Activated B cell treated with CpG ODN at 0.5 μM for 24 hours (primary cell): ENCODE results near the gene ABL1. TPM values are rescaled to one million over a fixed set of nuclear protein-coding genes. Genes with fewer than 3 reads are reported as not detected.

ENCODE experiments used
- ATAC-seq: fragments of 200-7000 bp; cut with Tn5 transposase; one replicate; pipeline ENCODE4 v1.10.0; 2021; ENCODE audit warnings: low read depth, mild to moderate bottlenecking, moderate library complexity
- CTCF ChIA-PET: fragments of 350-600 bp; sonication (Branson Sonifier 250); formaldehyde crosslinking; loops from one replicate; lab custom pipeline; 2021; ENCODE audit warnings: antibody characterized with exemption; lab: Charles Lee
- POLR2A ChIA-PET: fragments of 350-600 bp; sonication (Branson Sonifier 250); formaldehyde crosslinking; loops from one replicate; lab custom pipeline; 2021; ENCODE audit warnings: antibody characterized with exemption; lab: Charles Lee
- DNase-seq: peaks from one replicate; pipeline ENCODE4 v3.0.0; 2022
- H3K27ac Mint-ChIP-seq: one replicate; pipeline ENCODE4 v1.8.0; 2020; ENCODE audit warnings: mixed read lengths
- H3K27me3 Mint-ChIP-seq: one replicate; pipeline ENCODE4 v1.8.0; 2021; ENCODE audit warnings: mixed read lengths
- H3K36me3 Mint-ChIP-seq: one replicate; pipeline ENCODE4 v1.8.0; 2021; ENCODE audit warnings: low read depth, mixed read lengths
- H3K4me1 Mint-ChIP-seq: one replicate; pipeline ENCODE4 v1.8.0; 2021; ENCODE audit warnings: mixed read lengths
- H3K4me3 Mint-ChIP-seq: one replicate; pipeline ENCODE4 v1.8.0; 2020; ENCODE audit warnings: mild to moderate bottlenecking, mixed read lengths
- H3K9me3 Mint-ChIP-seq: one replicate; pipeline ENCODE4 v1.8.0; 2020; ENCODE audit warnings: mixed read lengths
- CTCF ChIP-seq: fragments of 200-600 bp; IDR thresholded peaks from one replicate; pipeline ENCODE4 v1.8.0; 2022; ENCODE audit warnings: antibody characterized with exemption, mild to moderate bottlenecking
- intact Hi-C: fragments of 100-400 bp; cut with micrococcal nuclease; formaldehyde crosslinking; loops from one replicate; pipeline ENCODE4 v1.15.1; 2024
- total RNA-seq: library from RNA; stranded (reverse); gene quantifications from 2 replicates; pipeline ENCODE4 v1.2.3, GENCODE V29; 2022

Gene ABL1
- total RNA-seq, 1 donor from 2014 or later: 41.6 TPM

DNA sequence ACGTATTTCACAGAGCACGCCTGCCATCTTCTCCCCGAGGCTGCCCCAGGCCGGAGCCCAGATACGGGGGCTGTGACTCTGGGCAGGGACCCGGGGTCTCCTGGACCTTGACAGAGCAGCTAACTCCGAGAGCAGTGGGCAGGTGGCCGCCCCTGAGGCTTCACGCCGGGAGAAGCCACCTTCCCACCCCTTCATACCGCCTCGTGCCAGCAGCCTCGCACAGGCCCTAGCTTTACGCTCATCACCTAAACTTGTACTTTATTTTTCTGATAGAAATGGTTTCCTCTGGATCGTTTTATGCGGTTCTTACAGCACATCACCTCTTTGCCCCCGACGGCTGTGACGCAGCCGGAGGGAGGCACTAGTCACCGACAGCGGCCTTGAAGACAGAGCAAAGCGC is 51.9 kb downstream of the ABL1 start:
- intact Hi-C loops: no loop called here
- Mint-ChIP-seq H3K27me3 (no peaks in the 10 kb centered on the region), H3K36me3 (peaks cover 55% of the 10 kb centered on the region), H3K27ac (no peak overlapping the region), H3K4me1 (no peaks in the 10 kb centered on the region), H3K9me3 (no peaks in the 10 kb centered on the region), H3K4me3 (no peak overlapping the region)
- ATAC-seq (no peak), DNase-seq (no peak)
- ChIA-PET CTCF (no interaction called here), POLR2A (no interaction called here)
- TF ChIP-seq CTCF: no peak

- ATAC-seq (no peak), DNase-seq (no peak)
- Mint-ChIP-seq H3K27ac (no peak overlapping the region), H3K27me3 (no peaks in the 10 kb centered on the region), H3K4me3 (no peak overlapping the region), H3K9me3 (no peaks in the 10 kb centered on the region), H3K36me3 (peaks cover 55% of the 10 kb centered on the region), H3K4me1 (no peaks in the 10 kb centered on the region)
- ChIA-PET CTCF (no interaction called here), POLR2A (no interaction called here)
- no peak for TF ChIP-seq CTCF
- intact Hi-C loops: no loop called here
Observed at GRCh38 chr9:130887494-130888144, 52.6 kb downstream of the ABL1 start.

DNA sequence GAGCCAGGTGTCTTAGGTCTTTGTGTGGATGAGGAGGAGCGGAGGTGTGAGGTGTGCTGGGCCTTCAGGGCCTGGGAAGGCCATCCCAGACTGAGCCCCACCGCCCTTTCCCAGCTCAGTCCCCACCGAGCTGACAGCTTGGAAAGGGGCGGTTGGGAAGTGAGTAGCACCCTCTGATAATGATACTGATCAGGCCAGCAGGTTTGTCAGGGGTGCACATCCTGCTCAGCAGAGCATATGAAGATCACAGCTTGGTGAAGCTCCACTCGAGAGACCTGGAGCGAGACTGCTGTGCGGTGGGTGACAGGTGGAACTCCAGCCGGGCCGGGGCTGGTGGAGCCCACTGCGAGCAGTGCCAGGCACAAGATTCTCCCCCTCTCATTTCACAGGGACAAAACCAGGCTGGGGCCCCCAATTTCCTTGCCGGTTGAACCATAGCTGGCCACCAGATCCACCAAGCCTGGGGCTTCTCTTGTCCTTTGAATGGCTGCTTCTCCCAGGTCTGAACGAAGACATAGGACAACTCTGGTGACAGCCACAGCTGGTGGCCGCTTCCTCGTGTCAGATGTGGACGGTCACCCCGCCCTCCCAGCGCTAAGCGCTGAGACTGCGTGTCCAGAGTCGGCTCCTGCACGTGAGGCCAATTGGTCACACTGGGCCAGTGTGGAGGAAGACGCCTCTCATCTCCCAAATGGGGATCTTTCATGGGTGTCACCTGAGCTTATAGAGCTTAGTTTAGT is 53.3 kb downstream of the ABL1 start:
- intact Hi-C loops: no loop called here
- H3K27me3 Mint-ChIP-seq: no peaks in the 10 kb centered on the region
- ATAC-seq (no peak), DNase-seq (no peak)
- peaks cover 3% of the 10 kb centered on the region for H3K4me1 Mint-ChIP-seq
- no peak overlapping the region for H3K4me3 Mint-ChIP-seq
- H3K27ac Mint-ChIP-seq: no peak overlapping the region
- H3K36me3 Mint-ChIP-seq: peaks cover 56% of the 10 kb centered on the region
- TF ChIP-seq CTCF: no peak
- ChIA-PET POLR2A (no interaction called here), CTCF (no interaction called here)
- no peaks in the 10 kb centered on the region for H3K9me3 Mint-ChIP-seq

- TF ChIP-seq CTCF: no peak
- ChIA-PET CTCF (no interaction called here), POLR2A (no interaction called here)
- H3K4me3 Mint-ChIP-seq: no peak overlapping the region
- DNase-seq: no peak
- no peaks in the 10 kb centered on the region for H3K27me3 Mint-ChIP-seq
- no peak for ATAC-seq
- no peak overlapping the region for H3K27ac Mint-ChIP-seq
- no peaks in the 10 kb centered on the region for H3K9me3 Mint-ChIP-seq
- intact Hi-C loops: loop anchor here (5.0 kb wide), 1 partner anchor 37 kb away; no protein-coding TSS in a partner anchor
- H3K4me1 Mint-ChIP-seq: peaks cover 11% of the 10 kb centered on the region
- peaks cover 42% of the 10 kb centered on the region for H3K36me3 Mint-ChIP-seq
Observed at GRCh38 chr9:130890124-130890523, 55.1 kb downstream of the ABL1 start.

DNA sequence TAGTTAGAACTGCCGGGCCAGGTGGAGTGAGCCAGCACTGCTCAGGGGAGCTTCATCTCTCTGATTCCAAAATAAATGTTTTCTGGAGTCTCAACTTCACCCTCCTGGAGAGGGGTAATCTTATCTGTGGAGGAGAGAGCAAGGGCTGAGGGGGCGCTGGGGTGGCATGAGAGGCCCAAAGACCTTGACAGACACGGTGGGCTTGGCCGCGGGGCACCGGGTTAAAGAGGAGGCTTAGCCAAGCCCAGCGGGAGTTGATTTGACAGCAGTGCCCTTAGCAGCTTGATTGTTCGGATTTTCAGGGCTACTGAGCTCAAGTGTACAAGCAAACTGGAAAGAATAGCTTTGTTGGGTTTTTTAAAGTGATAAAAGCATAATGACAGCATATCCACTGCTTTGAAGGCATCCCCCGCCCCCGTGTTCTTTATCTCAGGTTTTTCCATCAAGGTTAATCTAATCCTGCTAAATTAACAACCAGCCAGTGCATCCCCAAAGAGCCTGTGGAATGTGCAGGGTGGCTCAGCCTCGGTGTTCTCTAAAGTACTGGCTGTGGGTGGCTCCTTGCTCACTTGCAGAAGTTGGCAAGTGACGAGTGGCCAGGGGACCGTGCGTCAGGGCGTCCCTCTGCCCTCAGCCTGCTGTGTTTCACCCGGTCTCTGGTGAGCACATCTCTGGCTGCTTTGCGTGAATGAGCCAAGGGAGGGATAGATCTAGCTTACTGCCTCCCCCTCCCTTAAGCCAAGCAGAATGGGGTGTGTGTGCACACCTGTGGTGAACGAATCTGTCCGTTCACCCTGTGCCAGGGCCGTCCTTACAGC is 56.0 kb downstream of the ABL1 start:
- DNase-seq: no peak
- Mint-ChIP-seq H3K27ac (no peak overlapping the region), H3K4me3 (no peak overlapping the region), H3K9me3 (no peaks in the 10 kb centered on the region), H3K36me3 (peaks cover 32% of the 10 kb centered on the region), H3K4me1 (peaks cover 11% of the 10 kb centered on the region), H3K27me3 (no peaks in the 10 kb centered on the region)
- no peak for ATAC-seq
- POLR2A ChIA-PET: no interaction called here
- CTCF ChIA-PET: no interaction called here
- intact Hi-C loops: loop anchor here (5.0 kb wide), 1 partner anchor 36 kb away; no protein-coding TSS in a partner anchor
- TF ChIP-seq CTCF: no peak
